Karpas-422 (cell line): ENCODE measurements around the gene FREM1. TPM values are rescaled to one million over a fixed set of nuclear protein-coding genes. Genes with fewer than 3 reads are reported as not detected.

Experiments used
- DNase-seq: peaks from one replicate; pipeline ENCODE4 v3.0.0-alpha.2; 2015
- H2AFZ ChIP-seq: fragments of 200-600 bp; sonication (generic); 2 replicates; pipeline ENCODE4 v1.6.1; 2014; ENCODE audit warnings: antibody characterized with exemption, low read length, mixed read lengths
- H3K27ac ChIP-seq: fragments of 200-600 bp; sonication (generic); 2 replicates; pipeline ENCODE4 v1.5.1; 2014; ENCODE audit warnings: mild to moderate bottlenecking, low read length, moderate library complexity
- H3K27me3 ChIP-seq: fragments of 200-600 bp; sonication (generic); 2 replicates; pipeline ENCODE4 v1.6.1; 2014; ENCODE audit warnings: low read length, mixed read lengths
- H3K36me3 ChIP-seq: fragments of 200-600 bp; sonication (generic); 2 replicates; pipeline ENCODE4 v1.6.1; 2014; ENCODE audit warnings: low read length, mixed read lengths; ENCODE audit not compliant: insufficient read depth
- H3K4me1 ChIP-seq: fragments of 200-600 bp; sonication (generic); 2 replicates; pipeline ENCODE4 v1.6.1; 2014; ENCODE audit warnings: mild to moderate bottlenecking, low read length, mixed read lengths
- H3K4me2 ChIP-seq: fragments of 200-600 bp; sonication (generic); 2 replicates; pipeline ENCODE4 v1.6.1; 2014; ENCODE audit warnings: low read length, low read depth, mild to moderate bottlenecking; ENCODE audit not compliant: poor library complexity, severe bottlenecking
- H3K4me3 ChIP-seq: fragments of 200-600 bp; sonication (generic); 2 replicates; pipeline ENCODE4 v1.5.1; 2014; ENCODE audit warnings: mild to moderate bottlenecking, antibody characterized with exemption, low read length, mixed read lengths
- H3K79me2 ChIP-seq: fragments of 200-600 bp; sonication (generic); 2 replicates; pipeline ENCODE4 v1.6.1; 2014; ENCODE audit warnings: mild to moderate bottlenecking, low read length, mixed read lengths
- H3K9ac ChIP-seq: fragments of 200-600 bp; sonication (generic); 2 replicates; pipeline ENCODE4 v1.6.0; 2014; ENCODE audit warnings: low read length
- H3K9me2 ChIP-seq: fragments of 200-600 bp; sonication (generic), shearing (Covaris generic); replicated peaks from 2 replicates; pipeline ENCODE4 v1.6.0; 2014; ENCODE audit warnings: mild to moderate bottlenecking, low read length, moderate library complexity; ENCODE audit not compliant: insufficient read depth
- H3K9me3 ChIP-seq: fragments of 300-700, 200-600 bp; sonication (generic); 2 replicates; pipeline ENCODE4 v1.6.1; 2014; ENCODE audit warnings: low read length, mixed read lengths
- H4K20me1 ChIP-seq: fragments of 200-600 bp; sonication (generic); 2 replicates; pipeline ENCODE4 v1.6.1; 2014; ENCODE audit warnings: mild to moderate bottlenecking, antibody characterized with exemption, low read length, low read depth; ENCODE audit not compliant: insufficient read depth
- total RNA-seq: library from RNA; depleted of rRNA; stranded (reverse); fragments of >200 nt; shearing (Covaris generic); gene quantifications from 2 replicates; pipeline ENCODE4 v1.2.3, GENCODE V29; 2014; ENCODE audit warnings: low replicate concordance

Gene FREM1
- total RNA-seq, 1 experiment from 2014 or later = not detected

GRCh38 chr9:14733133-14733532, 177.1 kb downstream of the FREM1 start:
- H3K36me3 ChIP-seq = no peaks in the 10 kb centered on the region
- no peaks in the 10 kb centered on the region for H3K9me3 ChIP-seq
- H3K79me2 ChIP-seq = no peaks in the 10 kb centered on the region
- H2AFZ ChIP-seq = no peak overlapping the region
- H3K4me1 ChIP-seq = no peaks in the 10 kb centered on the region
- H3K27ac ChIP-seq = no peak overlapping the region
- no peak overlapping the region for H3K4me2 ChIP-seq
- H3K9me2 ChIP-seq = no peaks in the 10 kb centered on the region
- no peak for DNase-seq
- H3K4me3 ChIP-seq = no peak overlapping the region
- no peaks in the 10 kb centered on the region for H4K20me1 ChIP-seq
- no peak overlapping the region for H3K9ac ChIP-seq
- H3K27me3 ChIP-seq = no peaks in the 10 kb centered on the region

DNA sequence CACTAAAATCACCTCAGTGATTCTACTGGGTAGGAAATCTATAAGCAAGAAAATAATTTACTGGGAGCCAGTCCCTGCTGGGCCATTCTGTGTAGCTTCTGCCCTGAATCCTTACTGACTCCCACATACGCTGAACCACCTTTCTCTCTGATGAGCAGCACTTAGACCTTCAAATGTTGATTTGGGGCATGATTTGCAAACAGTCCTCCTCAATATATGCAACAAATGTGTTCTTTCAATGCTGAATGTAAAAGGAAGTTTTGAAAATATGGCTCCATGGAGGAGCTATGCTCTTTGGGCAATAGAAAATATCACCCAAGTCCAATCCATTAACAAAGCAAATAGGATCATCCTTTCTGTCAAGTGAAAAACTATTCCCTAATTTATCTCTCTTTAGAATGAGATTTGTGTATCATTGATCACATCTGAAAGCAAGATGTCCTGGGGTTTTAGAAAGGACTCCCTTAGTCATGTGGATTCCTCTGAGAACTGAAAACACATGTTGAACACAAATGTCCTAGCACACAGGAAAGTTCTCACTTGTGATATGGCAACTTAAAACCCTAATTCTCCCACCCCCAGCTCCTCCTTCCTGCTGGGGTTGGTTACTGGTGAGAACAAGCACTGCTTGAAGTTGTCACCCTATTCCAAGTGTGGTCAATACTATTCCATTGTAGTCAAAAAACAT, 178.8 kb downstream of the FREM1 start:
- Histone ChIP-seq H4K20me1 (no peaks in the 10 kb centered on the region), H3K36me3 (no peaks in the 10 kb centered on the region), H3K9me3 (no peaks in the 10 kb centered on the region), H3K27me3 (no peaks in the 10 kb centered on the region), H3K4me3 (no peak overlapping the region), H3K79me2 (no peaks in the 10 kb centered on the region), H3K27ac (no peak overlapping the region), H3K4me1 (no peaks in the 10 kb centered on the region), H3K9ac (no peak overlapping the region), H3K9me2 (no peaks in the 10 kb centered on the region), H2AFZ (no peak overlapping the region), H3K4me2 (no peak overlapping the region)
- DNase-seq = no peak

- H3K4me2 ChIP-seq = no peak overlapping the region
- no peaks in the 10 kb centered on the region for H3K27me3 ChIP-seq
- H3K9ac ChIP-seq = no peak overlapping the region
- no peak for DNase-seq
- H3K79me2 ChIP-seq = no peaks in the 10 kb centered on the region
- no peaks in the 10 kb centered on the region for H3K9me3 ChIP-seq
- H3K27ac ChIP-seq = no peak overlapping the region
- H3K4me3 ChIP-seq = no peak overlapping the region
- H4K20me1 ChIP-seq = no peaks in the 10 kb centered on the region
- H2AFZ ChIP-seq = no peak overlapping the region
- H3K36me3 ChIP-seq = no peaks in the 10 kb centered on the region
- no peaks in the 10 kb centered on the region for H3K9me2 ChIP-seq
- no peaks in the 10 kb centered on the region for H3K4me1 ChIP-seq
Measured at GRCh38 chr9:14730461-14730898, 179.7 kb downstream of the FREM1 start.

GRCh38 chr9:14723301-14723700, 186.9 kb downstream of the FREM1 start:
- DNase-seq = no peak
- Histone ChIP-seq H3K27ac (no peak overlapping the region), H3K27me3 (no peaks in the 10 kb centered on the region), H4K20me1 (no peaks in the 10 kb centered on the region), H3K4me2 (no peak overlapping the region), H3K9ac (no peak overlapping the region), H3K9me3 (no peaks in the 10 kb centered on the region), H2AFZ (no peak overlapping the region), H3K4me3 (no peak overlapping the region), H3K79me2 (no peaks in the 10 kb centered on the region), H3K9me2 (no peaks in the 10 kb centered on the region), H3K4me1 (no peaks in the 10 kb centered on the region), H3K36me3 (no peaks in the 10 kb centered on the region)

DNA sequence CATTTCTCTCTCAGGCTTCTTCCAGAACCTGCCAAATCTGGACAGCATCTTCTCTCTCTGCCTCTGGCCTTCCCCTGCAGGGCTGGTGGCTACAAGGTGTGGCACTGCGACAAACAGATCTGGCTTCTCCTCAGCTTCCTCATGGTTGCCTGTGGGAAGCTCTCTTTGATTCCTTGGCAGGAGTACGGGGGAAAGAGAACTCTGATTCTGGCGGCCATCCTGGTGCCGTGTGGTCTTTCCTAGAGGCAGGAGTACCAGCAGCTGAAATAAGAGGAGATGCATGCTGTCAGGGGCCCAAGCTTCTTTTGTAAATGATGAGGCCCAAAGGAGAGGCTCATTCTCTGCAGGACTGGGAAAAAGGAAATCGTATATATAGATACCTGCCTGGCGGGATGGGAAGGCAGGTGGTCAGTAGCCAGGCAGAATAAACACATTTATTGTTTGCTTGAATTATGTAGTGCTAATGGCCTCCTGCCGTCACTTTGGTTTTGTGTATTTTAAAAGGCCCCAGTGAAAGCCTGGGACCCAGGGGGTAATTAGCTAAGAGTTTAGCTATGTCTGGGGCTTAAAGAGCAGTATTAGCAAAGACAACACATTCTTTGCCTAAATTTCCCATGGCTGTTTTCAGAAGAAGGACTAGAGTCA, 187.7 kb downstream of the FREM1 start, which contains the start of gene CER1:
CER1 (minus strand) TSS at position 343 of the 645 bp plus-strand sequence; CDS start at position 282, 61 bp downstream.
- no peak within 1 kb of the TSS for H3K4me2 ChIP-seq
- H3K4me1 ChIP-seq = no peaks in the 10 kb centered on the region
- H3K27me3 ChIP-seq = no peaks in the 10 kb centered on the region
- no peak within 1 kb of the TSS for H3K4me3 ChIP-seq
- no peaks in the 10 kb centered on the region for H4K20me1 ChIP-seq
- H3K9ac ChIP-seq = no peak within 1 kb of the TSS
- no peak for DNase-seq
- no peak within 1 kb of the TSS for H2AFZ ChIP-seq
- no peaks in the 10 kb centered on the region for H3K79me2 ChIP-seq
- H3K9me3 ChIP-seq = no peaks in the 10 kb centered on the region
- no peaks in the 10 kb centered on the region for H3K9me2 ChIP-seq
- no peaks in the 10 kb centered on the region for H3K36me3 ChIP-seq
- H3K27ac ChIP-seq = no peak within 1 kb of the TSS

DNA sequence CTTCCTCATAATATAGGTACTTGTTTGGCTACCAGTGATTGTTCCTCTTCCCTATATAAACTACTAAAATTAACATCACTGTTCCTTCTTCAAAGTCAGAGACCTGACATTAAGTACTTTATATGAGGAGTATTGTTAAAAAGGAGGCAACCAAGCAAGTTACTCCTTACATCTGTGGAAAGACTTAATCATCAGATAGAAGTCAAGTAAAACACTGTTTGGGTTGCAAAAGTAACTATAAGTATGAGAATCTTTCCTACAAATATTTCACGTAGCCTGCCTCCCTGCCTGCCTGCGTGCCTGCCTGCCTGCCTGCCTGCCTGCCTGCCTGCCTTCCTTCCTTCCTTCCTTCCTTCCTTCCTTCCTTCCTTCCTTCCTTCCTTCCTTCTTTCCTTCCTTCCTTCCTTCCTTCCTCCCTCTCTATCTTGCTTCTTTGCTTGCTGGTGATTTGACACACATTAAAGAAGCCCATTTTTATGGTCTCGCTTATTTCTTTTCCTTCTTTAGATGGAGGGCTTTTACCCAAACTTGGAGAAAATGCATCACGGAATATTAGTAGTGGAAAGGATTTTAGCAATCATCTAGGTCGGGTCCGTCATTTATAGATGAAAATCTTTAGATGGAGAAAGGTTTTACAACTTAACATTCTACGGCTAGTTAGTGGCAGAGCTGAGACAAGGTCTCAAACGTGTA, 190.9 kb downstream of the FREM1 start:
- Histone ChIP-seq H3K9ac (no peak overlapping the region), H3K27ac (no peak overlapping the region), H3K79me2 (no peaks in the 10 kb centered on the region), H3K27me3 (no peaks in the 10 kb centered on the region), H4K20me1 (no peaks in the 10 kb centered on the region), H3K36me3 (no peaks in the 10 kb centered on the region), H3K4me2 (no peak overlapping the region), H3K4me1 (no peaks in the 10 kb centered on the region), H3K4me3 (no peak overlapping the region), H2AFZ (no peak overlapping the region), H3K9me3 (no peaks in the 10 kb centered on the region), H3K9me2 (no peaks in the 10 kb centered on the region)
- DNase-seq = no peak

GRCh38 chr9:14715102-14715501, 195.1 kb downstream of the FREM1 start:
- Histone ChIP-seq H3K27me3 (no peaks in the 10 kb centered on the region), H3K4me1 (no peaks in the 10 kb centered on the region), H3K79me2 (no peaks in the 10 kb centered on the region), H3K4me3 (no peak overlapping the region), H2AFZ (no peak overlapping the region), H3K36me3 (no peaks in the 10 kb centered on the region), H3K9me2 (no peaks in the 10 kb centered on the region), H4K20me1 (no peaks in the 10 kb centered on the region), H3K27ac (no peak overlapping the region), H3K9me3 (no peaks in the 10 kb centered on the region), H3K4me2 (no peak overlapping the region), H3K9ac (no peak overlapping the region)
- no peak for DNase-seq

DNA sequence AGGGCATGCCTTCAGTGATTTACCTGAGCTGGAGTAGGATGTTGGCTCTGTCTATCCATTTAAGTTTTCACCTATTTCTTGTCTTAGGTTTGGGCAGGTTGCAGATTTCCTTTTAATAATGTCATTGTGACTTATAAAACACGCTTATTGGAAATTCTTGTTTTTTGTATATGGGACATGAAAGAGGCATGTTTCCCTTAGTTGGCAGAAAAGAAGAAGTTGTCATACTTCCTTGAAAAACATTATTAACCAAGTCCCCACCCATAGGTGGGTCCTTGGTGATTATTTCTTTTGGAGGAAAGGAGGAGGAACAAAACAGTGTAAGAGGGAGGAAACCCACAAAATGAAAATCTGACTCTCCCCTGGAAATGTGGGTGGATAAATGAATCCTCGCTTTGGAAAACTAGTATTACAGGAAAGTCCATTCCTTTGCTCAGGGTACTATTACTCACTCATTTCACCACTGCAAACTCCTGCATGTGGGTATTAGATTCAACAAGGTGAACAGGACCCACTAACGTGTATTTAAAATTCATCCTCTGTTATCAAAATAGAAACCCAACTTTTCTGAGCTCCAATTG, 197.0 kb downstream of the FREM1 start:
- Histone ChIP-seq H3K4me2 (no peak overlapping the region), H3K27me3 (no peaks in the 10 kb centered on the region), H3K4me1 (no peaks in the 10 kb centered on the region), H2AFZ (no peak overlapping the region), H3K9ac (no peak overlapping the region), H3K36me3 (no peaks in the 10 kb centered on the region), H3K79me2 (no peaks in the 10 kb centered on the region), H3K9me2 (no peaks in the 10 kb centered on the region), H3K9me3 (no peaks in the 10 kb centered on the region), H3K27ac (no peak overlapping the region), H3K4me3 (no peak overlapping the region), H4K20me1 (no peaks in the 10 kb centered on the region)
- no peak for DNase-seq
